ENCODE measurements around the gene CREB5.

DNA sequence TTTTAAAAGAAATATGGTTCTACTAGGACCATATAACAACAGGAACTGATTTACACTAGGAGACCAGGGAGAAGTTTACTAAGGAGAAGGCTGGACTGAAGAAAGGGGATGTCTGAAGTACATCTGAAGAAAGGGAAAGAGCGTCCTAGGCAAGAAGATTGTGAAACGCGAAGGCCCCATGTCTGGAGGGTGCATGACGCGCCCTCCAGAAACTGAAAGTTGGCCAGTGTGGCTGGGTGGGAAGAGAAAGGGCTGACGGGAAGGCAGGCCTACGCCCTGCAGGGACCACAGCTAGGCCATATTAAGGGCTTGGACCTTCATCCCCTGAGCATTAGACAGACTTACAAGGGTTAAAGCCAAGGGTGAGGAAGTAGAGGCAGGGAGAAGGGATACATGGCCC is 387.8 kb downstream of the CREB5 start:
- TF ChIP-seq, protein P1, sequence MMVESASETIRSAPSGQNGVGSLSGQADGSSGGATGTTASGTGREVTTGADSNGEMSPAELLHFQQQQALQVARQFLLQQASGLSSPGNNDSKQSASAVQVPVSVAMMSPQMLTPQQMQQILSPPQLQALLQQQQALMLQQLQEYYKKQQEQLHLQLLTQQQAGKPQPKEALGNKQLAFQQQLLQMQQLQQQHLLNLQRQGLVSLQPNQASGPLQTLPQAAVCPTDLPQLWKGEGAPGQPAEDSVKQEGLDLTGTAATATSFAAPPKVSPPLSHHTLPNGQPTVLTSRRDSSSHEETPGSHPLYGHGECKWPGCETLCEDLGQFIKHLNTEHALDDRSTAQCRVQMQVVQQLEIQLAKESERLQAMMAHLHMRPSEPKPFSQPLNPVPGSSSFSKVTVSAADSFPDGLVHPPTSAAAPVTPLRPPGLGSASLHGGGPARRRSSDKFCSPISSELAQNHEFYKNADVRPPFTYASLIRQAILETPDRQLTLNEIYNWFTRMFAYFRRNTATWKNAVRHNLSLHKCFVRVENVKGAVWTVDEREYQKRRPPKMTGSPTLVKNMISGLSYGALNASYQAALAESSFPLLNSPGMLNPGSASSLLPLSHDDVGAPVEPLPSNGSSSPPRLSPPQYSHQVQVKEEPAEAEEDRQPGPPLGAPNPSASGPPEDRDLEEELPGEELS (CRISPR knock-in tag; IDR thresholded peaks at IDR 0.05): no peak
- TF ChIP-seq, protein P2, sequence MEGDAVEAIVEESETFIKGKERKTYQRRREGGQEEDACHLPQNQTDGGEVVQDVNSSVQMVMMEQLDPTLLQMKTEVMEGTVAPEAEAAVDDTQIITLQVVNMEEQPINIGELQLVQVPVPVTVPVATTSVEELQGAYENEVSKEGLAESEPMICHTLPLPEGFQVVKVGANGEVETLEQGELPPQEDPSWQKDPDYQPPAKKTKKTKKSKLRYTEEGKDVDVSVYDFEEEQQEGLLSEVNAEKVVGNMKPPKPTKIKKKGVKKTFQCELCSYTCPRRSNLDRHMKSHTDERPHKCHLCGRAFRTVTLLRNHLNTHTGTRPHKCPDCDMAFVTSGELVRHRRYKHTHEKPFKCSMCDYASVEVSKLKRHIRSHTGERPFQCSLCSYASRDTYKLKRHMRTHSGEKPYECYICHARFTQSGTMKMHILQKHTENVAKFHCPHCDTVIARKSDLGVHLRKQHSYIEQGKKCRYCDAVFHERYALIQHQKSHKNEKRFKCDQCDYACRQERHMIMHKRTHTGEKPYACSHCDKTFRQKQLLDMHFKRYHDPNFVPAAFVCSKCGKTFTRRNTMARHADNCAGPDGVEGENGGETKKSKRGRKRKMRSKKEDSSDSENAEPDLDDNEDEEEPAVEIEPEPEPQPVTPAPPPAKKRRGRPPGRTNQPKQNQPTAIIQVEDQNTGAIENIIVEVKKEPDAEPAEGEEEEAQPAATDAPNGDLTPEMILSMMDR (IDR thresholded peaks at IDR 0.05): no peak
- TF ChIP-seq, protein P3, sequence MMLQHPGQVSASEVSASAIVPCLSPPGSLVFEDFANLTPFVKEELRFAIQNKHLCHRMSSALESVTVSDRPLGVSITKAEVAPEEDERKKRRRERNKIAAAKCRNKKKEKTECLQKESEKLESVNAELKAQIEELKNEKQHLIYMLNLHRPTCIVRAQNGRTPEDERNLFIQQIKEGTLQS (CRISPR knock-in tag; conservative IDR thresholded peaks at IDR 0.05): no peak
- no peak for TF ChIP-seq FOXP1 (CRISPR knock-in tag; IDR thresholded peaks at IDR 0.05; ENCODE audit: borderline replicate concordance)
